Mesenchymal stem cell (in vitro differentiated cells and primary cell): Measurements from ENCODE around the gene TCAP.

Source experiments
- DNase-seq: peaks from one replicate; pipeline ENCODE4 v3.0.0-alpha.2; 2013
- H2AFZ ChIP-seq: one replicate; pipeline ENCODE4 v1.6.1; 2013; ENCODE audit warnings: low read depth, mild to moderate bottlenecking, control low read depth, inconsistent platforms, low read length, moderate library complexity
- H2AK5ac ChIP-seq: 2 replicates; pipeline ENCODE4 v1.6.1; 2013; ENCODE audit warnings: low read length, moderate library complexity, mild to moderate bottlenecking, inconsistent platforms; ENCODE audit not compliant: severe bottlenecking
- H2BK120ac ChIP-seq: one replicate; pipeline ENCODE4 v1.6.1; 2013; ENCODE audit warnings: low read depth, mild to moderate bottlenecking, inconsistent platforms, low read length, moderate library complexity
- H2BK12ac ChIP-seq, 2 experiments: one replicate each; pipeline ENCODE4 v1.6.1; 2013; ENCODE audit warnings: inconsistent platforms in 2 of 2, low read length in 2 of 2, mild to moderate bottlenecking in 2 of 2, moderate library complexity in 2 of 2, control low read depth in 1 of 2
- H2BK15ac ChIP-seq: one replicate; pipeline ENCODE4 v1.6.1; 2013; ENCODE audit warnings: mild to moderate bottlenecking, low read depth, inconsistent platforms; ENCODE audit not compliant: poor library complexity, severe bottlenecking
- H2BK5ac ChIP-seq: 2 replicates; pipeline ENCODE4 v1.6.1; 2013; ENCODE audit warnings: low read depth, mild to moderate bottlenecking, low read length, control low read depth, inconsistent platforms; ENCODE audit not compliant: poor library complexity, severe bottlenecking
- H3K14ac ChIP-seq, 2 experiments: one replicate each; pipeline ENCODE4 v1.6.1; 2013; ENCODE audit warnings: inconsistent platforms in 2 of 2, low read length in 2 of 2, control low read depth in 1 of 2, mild to moderate bottlenecking in 1 of 2, moderate library complexity in 1 of 2
- H3K18ac ChIP-seq, 2 experiments: one replicate each; pipeline ENCODE4 v1.6.1; 2013; ENCODE audit warnings: inconsistent platforms in 2 of 2, low read length in 2 of 2, control low read depth in 1 of 2, low read depth in 1 of 2, mild to moderate bottlenecking in 1 of 2
- H3K23ac ChIP-seq, 2 experiments: one replicate each; pipeline ENCODE4 v1.6.1; 2013; ENCODE audit warnings: inconsistent platforms in 2 of 2, low read length in 2 of 2, mild to moderate bottlenecking in 2 of 2, moderate library complexity in 2 of 2, control low read depth in 1 of 2
- H3K27ac ChIP-seq: 2 replicates; pipeline ENCODE4 v1.5.1; 2013; ENCODE audit warnings: mild to moderate bottlenecking, moderate library complexity, low read length, control low read depth, inconsistent platforms; ENCODE audit not compliant: poor library complexity, severe bottlenecking
- H3K27me3 ChIP-seq, 2 experiments: 2 replicates each; pipeline versions ENCODE4 v1.6.1 to v1.7.0; 2013; ENCODE audit warnings: low read length in 2 of 2, mild to moderate bottlenecking in 2 of 2, moderate library complexity in 2 of 2, control low read depth in 1 of 2, inconsistent platforms in 1 of 2; ENCODE audit not compliant: control insufficient read depth in 1 of 2, insufficient read depth in 1 of 2
- H3K36me3 ChIP-seq, 2 experiments: 2 replicates each; pipeline versions ENCODE4 v1.6.1 to v1.7.0; 2013; ENCODE audit warnings: low read length in 2 of 2, control low read depth in 1 of 2, inconsistent platforms in 1 of 2, low read depth in 1 of 2, mild to moderate bottlenecking in 1 of 2; ENCODE audit not compliant: insufficient read depth in 2 of 2, control insufficient read depth in 1 of 2
- H3K4ac ChIP-seq, 2 experiments: one replicate each; pipeline ENCODE4 v1.6.1; 2013; ENCODE audit warnings: inconsistent platforms in 2 of 2, low read length in 2 of 2, mild to moderate bottlenecking in 2 of 2, moderate library complexity in 2 of 2, control low read depth in 1 of 2, low read depth in 1 of 2
- H3K4me1 ChIP-seq: 2 replicates; pipeline ENCODE4 v1.6.1; 2013; ENCODE audit warnings: low read depth, low read length, control low read depth; ENCODE audit not compliant: control insufficient read depth, insufficient read depth
- H3K4me2 ChIP-seq: 2 replicates; pipeline ENCODE4 v1.6.1; 2013; ENCODE audit warnings: low read length, mild to moderate bottlenecking, inconsistent platforms; ENCODE audit not compliant: poor library complexity, severe bottlenecking
- H3K4me3 ChIP-seq, 2 experiments: 2 replicates each; pipeline versions ENCODE4 v1.5.1 to v1.7.0; 2013; ENCODE audit warnings: low read length in 2 of 2, mild to moderate bottlenecking in 2 of 2, control low read depth in 1 of 2, low read depth in 1 of 2; ENCODE audit not compliant: insufficient read depth in 1 of 2
- H3K79me1 ChIP-seq: replicated peaks from 2 replicates; pipeline ENCODE4 v1.6.1; 2013; ENCODE audit warnings: mild to moderate bottlenecking, control low read depth, low read length, inconsistent platforms; ENCODE audit not compliant: poor library complexity, severe bottlenecking
- H3K9ac ChIP-seq: 2 replicates; pipeline ENCODE4 v1.7.0; 2013; ENCODE audit warnings: mild to moderate bottlenecking, low read length, moderate library complexity
- H3K9me3 ChIP-seq: 2 replicates; pipeline ENCODE4 v1.7.0; 2013; ENCODE audit warnings: mild to moderate bottlenecking, low read length; ENCODE audit not compliant: control insufficient read depth
- H4K8ac ChIP-seq: one replicate; pipeline ENCODE4 v1.6.1; 2013; ENCODE audit warnings: inconsistent platforms, mild to moderate bottlenecking, low read length, moderate library complexity
- H4K91ac ChIP-seq: one replicate; pipeline ENCODE4 v1.6.1; 2013; ENCODE audit warnings: mild to moderate bottlenecking, low read length, inconsistent platforms
- WGBS: methylation state at CpG from one replicate; pipeline ENCODE4 v1.1.7; 2013; ENCODE audit warnings: mixed read lengths; 5-methylcytosine and 5-hydroxymethylcytosine counted together

Gene TCAP

GRCh38 chr17:39625198-39625785, 39.9 kb upstream of the TCAP start:
- H4K91ac ChIP-seq = no peak overlapping the region
- H3K27ac ChIP-seq = no peak overlapping the region
- no peak overlapping the region for H2AFZ ChIP-seq
- H2BK12ac ChIP-seq = no peak overlapping the region
- 76% methylated on average over 4 of the region's 5 CpGs for WGBS
- peaks cover 28% of the 10 kb centered on the region for H3K4me1 ChIP-seq
- DNase-seq = no peak
- H3K9ac ChIP-seq = no peak overlapping the region
- H3K4ac ChIP-seq = no peak overlapping the region
- no peak overlapping the region for H3K23ac ChIP-seq
- H3K36me3 ChIP-seq = no peaks in the 10 kb centered on the region
- H2AK5ac ChIP-seq = no peak overlapping the region
- no peak overlapping the region for H3K4me3 ChIP-seq
- H3K27me3 ChIP-seq = peaks cover 71 to 79% of the 10 kb centered on the region in 2 experiments
- no peaks in the 10 kb centered on the region for H3K79me1 ChIP-seq
- H3K9me3 ChIP-seq = no peaks in the 10 kb centered on the region
- H3K18ac ChIP-seq = no peak overlapping the region
- no peak overlapping the region for H2BK120ac ChIP-seq
- H2BK15ac ChIP-seq = no peak overlapping the region
- H3K14ac ChIP-seq = no peak overlapping the region
- no peak overlapping the region for H3K4me2 ChIP-seq
- H4K8ac ChIP-seq = no peak overlapping the region
- H2BK5ac ChIP-seq = no peak overlapping the region

- Histone ChIP-seq H3K36me3 (no peaks in the 10 kb centered on the region), H4K8ac (no peak within 1 kb of the TSS), H3K14ac (no peak within 1 kb of the TSS), H3K4me3 (peak within 1 kb of the TSS; percentile 49 to 62), H2BK15ac (no peak within 1 kb of the TSS), H3K27ac (no peak within 1 kb of the TSS), H3K9ac (peak within 1 kb of the TSS; percentile 20), H3K9me3 (no peaks in the 10 kb centered on the region), H2AFZ (no peak within 1 kb of the TSS), H3K4me2 (peak within 1 kb of the TSS; percentile 93), H3K18ac (no peak within 1 kb of the TSS), H2AK5ac (peak within 1 kb of the TSS; percentile 4), H3K79me1 (no peaks in the 10 kb centered on the region), H3K23ac (peak within 1 kb of the TSS in 1 of 2 experiments; percentile 51), H2BK5ac (no peak within 1 kb of the TSS), H3K4ac (no peak within 1 kb of the TSS), H3K4me1 (peaks cover 29% of the 10 kb centered on the region), H3K27me3 (peaks cover 70 to 76% of the 10 kb centered on the region in 2 experiments), H4K91ac (no peak within 1 kb of the TSS), H2BK120ac (no peak within 1 kb of the TSS), H2BK12ac (no peak within 1 kb of the TSS)
- 28% methylated on average over 26 of the region's 29 CpGs for WGBS
- no peak for DNase-seq
These were observed 38.7 kb upstream of the TCAP start, which contains the start of gene PPP1R1B for GRCh38 chr17:39626171-39627046. TSS of gene PPP1R1B (plus strand) at chr17:39626952. CDS start at chr17:39627393, 441 bp downstream.

- Histone ChIP-seq H3K23ac (peak overlapping the region in 1 of 2 experiments; percentile 51), H2AFZ (no peak overlapping the region), H3K18ac (no peak overlapping the region), H3K4me2 (peak overlapping the region; percentile 93), H3K4me3 (peak overlapping the region; percentile 49 to 62), H2BK12ac (no peak overlapping the region), H3K27me3 (peaks cover 76 to 81% of the 10 kb centered on the region in 2 experiments), H4K8ac (no peak overlapping the region), H2AK5ac (no peak overlapping the region), H3K9ac (peak overlapping the region; percentile 20), H3K36me3 (no peaks in the 10 kb centered on the region), H3K79me1 (no peaks in the 10 kb centered on the region), H3K27ac (no peak overlapping the region), H2BK120ac (no peak overlapping the region), H4K91ac (no peak overlapping the region), H3K4ac (no peak overlapping the region), H3K4me1 (peaks cover 24% of the 10 kb centered on the region), H2BK5ac (no peak overlapping the region), H2BK15ac (no peak overlapping the region), H3K9me3 (no peaks in the 10 kb centered on the region), H3K14ac (no peak overlapping the region)
- DNase-seq = no peak
- 1% methylated on average over 66 of the region's 72 CpGs for WGBS
These were observed 38.0 kb upstream of the TCAP start for GRCh38 chr17:39627047-39627711.
